AG09309 (cell line): ENCODE measurements around the gene TGFBR1.

ENCODE experiments used
- DNase-seq: peaks from one replicate; pipeline ENCODE4 v3.0.0-alpha.2; 2010; ENCODE audit warnings: low read depth
- H3K4me3 ChIP-seq: 2 replicates; pipeline ENCODE4 v1.5.1; 2011; ENCODE audit warnings: mild to moderate bottlenecking, low read depth, low read length, moderate library complexity; ENCODE audit not compliant: control insufficient read depth
- CTCF ChIP-seq: IDR thresholded peaks from 2 replicates; pipeline ENCODE4 v1.5.1; 2011; ENCODE audit warnings: mild to moderate bottlenecking, low read depth, low read length, inconsistent platforms; ENCODE audit not compliant: insufficient read depth, control insufficient read depth; ENCODE audit errors: missing control alignments

TGFBR1 gene

GRCh38 chr9:99071313-99072039, 33.4 kb upstream of the TGFBR1 start:
- no peak for DNase-seq
- TF ChIP-seq CTCF = no peak
- no peak overlapping the region for H3K4me3 ChIP-seq

GRCh38 chr9:99072040-99072394, 32.9 kb upstream of the TGFBR1 start:
- no peak for DNase-seq
- no peak for TF ChIP-seq CTCF
- no peak overlapping the region for H3K4me3 ChIP-seq

- no peak overlapping the region for H3K4me3 ChIP-seq
- no peak for TF ChIP-seq CTCF
- DNase-seq = no peak
These were observed 31.6 kb upstream of the TGFBR1 start for GRCh38 chr9:99073347-99073746.

- TF ChIP-seq CTCF = no peak
- H3K4me3 ChIP-seq = no peak overlapping the region
- no peak for DNase-seq
These were observed 30.7 kb upstream of the TGFBR1 start for GRCh38 chr9:99073985-99074901.

GRCh38 chr9:99074902-99075245, 30.0 kb upstream of the TGFBR1 start:
- H3K4me3 ChIP-seq = no peak overlapping the region
- no peak for TF ChIP-seq CTCF
- DNase-seq = no peak

- no peak for TF ChIP-seq CTCF
- no peak overlapping the region for H3K4me3 ChIP-seq
- DNase-seq = no peak
These were observed 29.5 kb upstream of the TGFBR1 start for GRCh38 chr9:99075246-99075912.
